Activated CD8-positive, alpha-beta memory T cell treated with anti-CD3 and anti-CD28 coated beads, Interleukin-2, amount 50 U/mL, for 4 hours (primary cell): Measurements from ENCODE around the gene RUNDC1.

Experiments
- DNase-seq: peaks from one replicate; pipeline ENCODE4 v3.0.0-alpha.2; 2020

Gene RUNDC1

GRCh38 chr17:43020030-43020621, 39.8 kb downstream of the RUNDC1 start:
- DNase-seq, result no peak

DNA sequence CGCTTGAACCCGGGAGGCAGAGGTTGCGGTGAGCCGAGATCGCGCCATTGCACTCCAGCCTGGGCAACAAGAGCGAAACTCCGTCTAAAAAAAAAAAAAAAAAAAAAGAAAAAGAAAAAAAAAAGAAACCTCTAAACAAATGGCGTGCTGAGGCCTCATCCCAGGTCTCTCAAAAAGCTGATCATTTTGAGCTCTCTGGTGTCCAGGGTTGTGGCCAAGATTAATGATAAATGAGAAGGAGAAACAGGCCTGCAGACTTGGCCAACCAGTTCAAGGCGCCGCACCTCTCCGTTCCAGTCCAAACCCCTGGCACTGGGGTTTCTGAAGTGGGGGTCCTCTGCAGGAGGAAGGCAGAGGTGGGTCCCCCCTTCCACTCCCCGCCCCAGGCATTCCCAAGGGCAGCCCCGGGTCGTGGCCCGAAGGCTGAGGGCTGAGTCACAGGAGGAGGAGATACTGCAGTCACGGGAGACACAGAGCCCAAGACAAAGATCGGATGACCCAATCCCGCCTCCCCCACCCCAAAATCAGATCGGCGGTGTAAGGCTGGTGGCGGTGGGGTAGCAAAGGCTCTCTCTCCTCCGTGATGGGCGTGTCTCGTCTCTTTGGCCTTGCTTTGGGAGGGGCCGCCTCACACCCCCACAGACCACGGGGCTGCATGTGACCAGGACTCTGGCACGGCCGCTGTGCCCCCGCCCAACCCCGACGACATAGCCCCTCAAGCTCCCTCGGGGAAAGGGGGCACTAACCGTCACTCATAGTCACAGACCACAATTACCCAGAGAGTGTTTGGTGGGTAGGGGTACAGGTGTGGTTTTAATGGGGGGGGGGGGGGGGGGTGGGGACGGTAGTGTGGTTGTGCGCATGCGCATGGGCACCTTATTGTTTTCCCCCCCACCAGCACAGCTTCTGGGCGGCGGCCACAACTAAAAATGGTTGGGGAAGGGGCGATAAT, 40.7 kb downstream of the RUNDC1 start:
- peak; percentile 35 for DNase-seq

DNA sequence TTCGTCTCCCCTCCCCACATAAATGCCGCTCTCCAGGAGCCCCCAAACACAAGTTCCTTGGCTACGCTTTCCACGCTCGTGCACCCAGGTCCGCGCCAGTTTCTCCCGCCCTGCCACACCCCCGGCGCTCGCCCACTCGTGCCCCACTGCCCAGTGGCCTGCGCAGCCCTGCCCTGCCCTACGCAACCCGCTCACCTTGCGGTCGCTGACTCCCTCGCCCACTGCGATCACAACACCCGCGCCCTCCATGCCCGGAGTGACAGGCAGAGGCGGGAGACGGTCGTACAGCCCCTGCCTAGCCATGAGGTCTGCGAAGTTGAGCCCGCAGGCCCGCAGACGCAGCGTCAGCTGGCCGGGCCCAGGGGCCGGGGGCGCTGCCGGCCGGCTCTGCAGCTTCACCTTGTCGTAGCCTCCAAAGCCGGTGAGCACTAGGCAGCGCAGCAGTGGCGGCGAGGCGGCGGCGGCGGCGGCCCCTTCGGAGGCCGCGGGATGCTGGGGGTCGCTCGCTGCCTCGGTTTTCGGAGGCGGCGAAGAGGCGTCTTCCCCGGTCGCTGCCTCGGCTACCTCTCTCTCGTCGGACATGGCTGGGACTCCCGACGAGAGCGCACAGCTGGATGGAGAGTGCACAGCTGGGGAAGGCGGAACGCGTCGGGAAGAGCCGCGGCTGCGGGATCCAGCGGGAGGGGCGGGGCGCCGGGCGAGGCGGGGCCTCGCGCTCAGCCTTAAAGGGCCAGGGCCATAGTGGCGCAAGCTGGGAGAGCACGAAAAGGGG, 41.6 kb downstream of the RUNDC1 start, which contains the start of gene VAT1:
Gene VAT1, minus strand, starts transcription at position 645 of the 772 bp plus-strand sequence. Its CDS starts 63 bp downstream, at position 582.
- peak; percentile 67 for DNase-seq

- DNase-seq, result peak; percentile 83
These were observed 44.3 kb downstream of the RUNDC1 start, which contains the start of gene RND2 for GRCh38 chr17:43024407-43025289. RND2 (plus strand) TSS chr17:43025231; CDS start chr17:43025348, 117 bp downstream.

GRCh38 chr17:43025290-43025657, 44.9 kb downstream of the RUNDC1 start:
- DNase-seq, result no peak

- no peak for DNase-seq
These were observed 45.6 kb downstream of the RUNDC1 start for GRCh38 chr17:43025766-43026537.

- no peak for DNase-seq
These were observed 46.2 kb downstream of the RUNDC1 start for GRCh38 chr17:43026595-43026994.

GRCh38 chr17:43027091-43028032, 47.0 kb downstream of the RUNDC1 start:
- no peak for DNase-seq

DNA sequence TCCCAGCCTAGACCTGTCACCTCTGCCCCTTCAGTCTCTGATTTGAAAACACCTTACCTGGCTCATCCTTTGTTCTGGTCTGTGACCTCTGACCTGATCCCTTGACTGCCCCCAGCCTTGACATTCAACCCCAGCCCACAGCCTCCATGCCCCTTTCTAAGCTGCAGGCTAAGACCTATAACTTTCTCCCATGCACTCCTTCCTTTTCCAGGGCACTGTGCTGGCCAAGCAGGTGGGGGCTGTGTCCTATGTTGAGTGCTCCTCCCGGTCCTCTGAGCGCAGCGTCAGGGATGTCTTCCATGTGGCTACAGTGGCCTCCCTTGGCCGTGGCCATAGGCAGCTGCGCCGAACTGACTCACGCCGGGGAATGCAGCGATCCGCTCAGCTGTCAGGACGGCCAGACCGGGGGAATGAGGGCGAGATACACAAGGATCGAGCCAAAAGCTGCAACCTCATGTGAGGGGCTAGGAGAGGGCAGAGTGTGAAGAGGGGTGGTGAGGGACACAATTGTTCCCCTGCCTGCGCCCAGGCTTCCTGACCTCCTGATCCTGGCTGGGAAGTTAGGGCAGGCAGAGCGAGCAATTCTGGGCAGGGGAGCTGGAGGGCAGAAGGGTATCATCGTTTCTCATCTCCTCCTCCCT, 48.0 kb downstream of the RUNDC1 start:
- no peak for DNase-seq

DNA sequence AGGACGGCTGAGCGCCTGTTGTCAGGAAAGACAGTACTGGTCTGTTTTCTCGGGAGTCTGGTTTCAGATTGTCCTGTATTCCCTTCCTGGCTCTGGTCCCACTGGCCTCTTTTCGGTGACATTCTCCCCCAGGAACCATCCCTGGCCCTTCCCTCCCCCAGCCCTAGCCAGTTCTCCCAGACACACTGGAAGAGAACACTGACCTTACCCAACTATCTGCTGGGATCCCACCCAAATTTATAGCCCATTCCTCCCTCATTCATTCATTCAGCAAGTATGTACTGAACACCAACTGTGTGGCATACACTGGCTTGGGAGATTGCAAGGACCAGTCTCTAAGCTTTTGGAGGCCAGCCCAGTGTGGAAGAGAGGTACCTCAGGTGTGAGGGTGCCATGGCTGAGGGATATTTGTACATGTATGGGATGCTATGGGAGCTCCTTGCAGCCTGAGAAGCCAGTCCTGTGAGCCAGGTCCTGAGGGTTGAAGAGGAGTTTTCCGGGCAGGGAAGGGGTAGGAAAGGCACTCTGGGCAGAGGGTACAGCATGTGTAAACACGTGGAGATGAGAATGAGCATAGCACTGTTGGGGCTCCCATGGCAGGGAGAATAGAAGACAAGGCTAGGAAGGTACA, 49.9 kb downstream of the RUNDC1 start:
- no peak for DNase-seq

DNA sequence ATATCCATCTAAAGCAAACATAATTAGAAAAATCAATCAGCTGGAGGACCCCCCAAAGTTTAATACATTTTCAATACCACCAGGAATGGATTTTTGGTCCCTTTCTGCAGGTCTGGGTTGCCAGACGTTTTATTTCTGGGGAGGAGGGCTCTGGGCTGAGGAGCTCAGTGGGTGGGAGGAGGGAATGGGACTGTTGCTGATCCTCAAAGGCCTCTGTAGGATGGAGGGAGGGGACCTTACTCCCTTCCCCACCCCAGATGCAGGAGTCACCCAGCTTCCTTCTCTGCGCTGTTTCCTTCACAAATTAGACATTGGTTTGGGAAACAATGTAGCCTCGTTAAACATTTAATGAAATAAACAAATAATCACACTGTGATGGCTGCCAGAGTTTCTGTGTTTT, 51.3 kb downstream of the RUNDC1 start:
- no peak for DNase-seq

DNA sequence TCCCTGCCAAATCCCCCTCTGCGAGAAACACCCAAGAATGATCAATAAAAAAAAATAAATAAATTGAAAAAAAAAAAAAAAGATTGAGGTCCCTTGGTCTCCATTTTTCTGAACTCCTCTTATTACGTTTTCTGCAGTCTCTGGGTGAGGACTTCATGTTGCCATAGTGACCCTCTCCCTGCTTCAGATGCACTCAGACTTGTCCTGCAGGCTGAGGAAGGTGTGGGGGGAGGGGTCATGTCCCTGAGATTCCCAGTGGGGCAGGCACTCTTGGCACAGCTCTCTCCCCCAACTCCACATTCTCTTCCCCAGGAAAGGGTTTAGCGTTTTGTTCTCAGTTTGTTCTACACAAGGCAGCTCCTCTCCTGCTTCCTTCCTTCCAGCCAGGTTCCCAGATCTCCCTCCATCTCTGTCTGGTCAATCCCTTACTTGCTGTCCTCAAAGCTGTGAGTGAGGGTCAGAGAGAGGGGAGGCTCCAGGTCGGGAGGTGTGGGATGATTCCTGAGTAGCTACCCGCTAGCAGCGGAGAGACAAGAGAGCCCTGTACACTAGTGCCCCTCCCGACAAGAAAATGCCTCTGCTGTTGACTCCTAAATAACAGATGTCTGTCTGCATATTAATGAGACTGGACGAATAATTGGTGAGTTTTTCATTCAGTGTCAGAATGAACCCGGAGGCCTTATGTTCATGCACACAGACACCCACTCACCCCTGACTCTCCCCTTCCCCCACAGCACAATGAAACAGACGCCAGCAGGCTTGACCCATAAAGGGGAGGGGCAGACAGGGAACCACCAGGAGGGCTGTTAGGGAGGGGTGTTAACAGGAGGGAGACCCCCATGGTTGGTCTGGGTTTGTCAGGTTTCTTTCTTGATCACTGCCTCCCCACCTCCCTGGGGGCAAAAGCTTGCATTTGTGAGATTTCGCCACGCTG, 53.9 kb downstream of the RUNDC1 start:
- DNase-seq, result no peak

DNA sequence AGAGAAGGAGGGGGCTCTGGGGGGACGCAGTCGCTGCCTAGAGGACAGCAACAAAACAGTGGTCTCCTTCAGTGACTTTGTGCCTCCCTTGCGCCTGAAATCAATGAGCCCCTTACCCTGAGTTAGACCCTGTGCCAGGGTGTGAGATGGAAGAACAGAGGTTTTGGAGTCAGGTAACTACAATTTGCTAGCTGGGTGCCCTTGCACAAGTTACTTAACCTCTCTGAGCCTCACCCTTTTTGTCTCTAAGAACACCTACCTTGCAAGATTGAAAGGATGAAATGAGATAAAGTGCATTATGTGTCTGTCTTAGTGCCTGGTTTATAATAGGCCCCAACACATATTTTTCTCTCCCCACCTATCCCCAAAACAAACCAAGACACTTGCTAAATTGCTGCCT, 54.5 kb downstream of the RUNDC1 start:
- no peak for DNase-seq

DNA sequence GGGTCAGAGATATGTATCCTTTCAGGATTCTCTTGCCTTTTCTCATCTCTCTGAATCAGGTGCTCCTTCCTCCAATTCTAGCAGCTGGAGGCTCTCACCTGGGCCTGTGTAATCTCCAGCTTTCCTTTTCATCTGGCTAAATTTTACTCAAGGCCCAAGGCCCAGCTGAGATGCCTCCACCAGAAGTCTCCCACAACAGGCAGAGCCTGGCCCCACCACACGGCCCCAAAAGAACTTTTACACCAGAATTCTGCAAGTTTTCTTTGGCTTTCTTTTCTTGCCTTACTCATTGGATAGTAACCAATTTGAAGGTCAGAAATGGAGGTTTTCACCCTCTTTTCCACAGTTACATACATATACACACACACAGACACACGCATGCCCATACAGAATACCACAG, 59.3 kb downstream of the RUNDC1 start:
- DNase-seq, result no peak

GRCh38 chr17:43040655-43041054, 60.3 kb downstream of the RUNDC1 start:
- DNase-seq, result no peak

- DNase-seq, result no peak
These were observed 61.8 kb downstream of the RUNDC1 start for GRCh38 chr17:43042025-43042628.
